ENCODE measurements around the gene MED26. TPM values are rescaled to one million over a fixed set of nuclear protein-coding genes. Genes with fewer than 3 reads are reported as not detected.

Gene MED26
- total RNA-seq, 1 donor from 2014 or later = 11.1 TPM

DNA sequence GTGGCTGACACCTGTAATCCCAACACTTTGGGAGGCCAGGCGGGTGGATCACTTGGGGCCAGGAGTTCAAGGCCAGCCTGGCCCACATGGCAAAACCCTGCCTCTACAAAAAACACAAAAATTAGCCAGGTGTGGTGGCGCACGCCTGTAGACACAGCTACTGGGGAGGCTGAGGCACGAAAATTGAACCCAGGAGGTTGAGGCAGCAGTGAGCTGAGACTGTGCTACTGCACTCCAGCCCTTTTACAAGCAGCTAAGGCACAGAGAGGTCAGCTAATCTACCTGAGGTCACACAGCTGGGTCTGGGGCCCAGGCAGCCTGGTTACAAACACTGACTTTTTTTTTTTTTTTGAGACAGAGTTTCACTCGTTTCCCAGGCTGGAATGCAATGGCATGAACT lies 27.2 kb downstream of the MED26 start:
- DNase-seq (no peak), ATAC-seq (no peak)
- Histone ChIP-seq H3K36me3 (no peaks in the 10 kb centered on the region), H3K4me1 (peaks cover 20% of the 10 kb centered on the region), H3K9me3 (no peaks in the 10 kb centered on the region), H3K27ac (no peak overlapping the region), H3K4me3 (no peak overlapping the region), H3K27me3 (ENCODE audit: low read depth) (no peaks in the 10 kb centered on the region)
- TF ChIP-seq, protein P1, sequence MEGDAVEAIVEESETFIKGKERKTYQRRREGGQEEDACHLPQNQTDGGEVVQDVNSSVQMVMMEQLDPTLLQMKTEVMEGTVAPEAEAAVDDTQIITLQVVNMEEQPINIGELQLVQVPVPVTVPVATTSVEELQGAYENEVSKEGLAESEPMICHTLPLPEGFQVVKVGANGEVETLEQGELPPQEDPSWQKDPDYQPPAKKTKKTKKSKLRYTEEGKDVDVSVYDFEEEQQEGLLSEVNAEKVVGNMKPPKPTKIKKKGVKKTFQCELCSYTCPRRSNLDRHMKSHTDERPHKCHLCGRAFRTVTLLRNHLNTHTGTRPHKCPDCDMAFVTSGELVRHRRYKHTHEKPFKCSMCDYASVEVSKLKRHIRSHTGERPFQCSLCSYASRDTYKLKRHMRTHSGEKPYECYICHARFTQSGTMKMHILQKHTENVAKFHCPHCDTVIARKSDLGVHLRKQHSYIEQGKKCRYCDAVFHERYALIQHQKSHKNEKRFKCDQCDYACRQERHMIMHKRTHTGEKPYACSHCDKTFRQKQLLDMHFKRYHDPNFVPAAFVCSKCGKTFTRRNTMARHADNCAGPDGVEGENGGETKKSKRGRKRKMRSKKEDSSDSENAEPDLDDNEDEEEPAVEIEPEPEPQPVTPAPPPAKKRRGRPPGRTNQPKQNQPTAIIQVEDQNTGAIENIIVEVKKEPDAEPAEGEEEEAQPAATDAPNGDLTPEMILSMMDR (IDR thresholded peaks at IDR 0.05) = no peak
- intact Hi-C loops (cut with DNase I) = no loop called here

DNA sequence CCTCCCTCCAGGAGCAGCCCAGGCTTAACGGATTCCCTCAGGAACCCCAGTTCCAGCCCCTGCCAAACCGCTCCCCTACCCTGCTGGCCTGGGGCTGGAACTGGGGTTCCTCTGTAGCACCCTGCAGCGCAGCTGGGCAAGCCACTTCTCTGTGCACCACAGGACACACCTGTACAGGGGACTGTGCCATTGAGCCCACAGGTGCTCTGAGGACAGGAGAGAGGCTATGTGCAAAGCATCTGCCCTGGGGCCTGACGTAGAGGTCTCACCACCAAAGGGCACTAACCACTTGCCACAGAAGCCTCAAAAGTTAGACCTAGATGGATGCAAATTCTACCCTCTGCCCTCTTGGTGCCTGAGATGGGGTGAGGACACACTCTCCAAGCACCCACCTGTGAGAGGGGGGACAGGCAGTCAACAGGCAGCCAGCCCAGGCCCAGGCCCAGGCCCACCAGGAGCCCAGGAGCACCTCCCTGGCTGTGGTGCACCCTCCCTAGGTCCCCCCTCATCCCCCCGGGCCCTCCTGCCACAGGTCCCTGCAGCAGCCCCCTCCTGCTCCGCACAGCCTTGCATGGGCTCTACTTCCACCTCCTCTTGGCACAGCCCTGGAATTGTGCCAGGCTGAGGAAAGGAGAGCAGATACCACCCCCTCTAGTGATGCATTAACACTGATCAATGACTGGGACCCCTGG lies 28.2 kb downstream of the MED26 start:
- H3K4me1 ChIP-seq = peaks cover 20% of the 10 kb centered on the region
- ATAC-seq = no peak
- TF ChIP-seq, protein P1 (IDR thresholded peaks at IDR 0.05) = no peak

DNA sequence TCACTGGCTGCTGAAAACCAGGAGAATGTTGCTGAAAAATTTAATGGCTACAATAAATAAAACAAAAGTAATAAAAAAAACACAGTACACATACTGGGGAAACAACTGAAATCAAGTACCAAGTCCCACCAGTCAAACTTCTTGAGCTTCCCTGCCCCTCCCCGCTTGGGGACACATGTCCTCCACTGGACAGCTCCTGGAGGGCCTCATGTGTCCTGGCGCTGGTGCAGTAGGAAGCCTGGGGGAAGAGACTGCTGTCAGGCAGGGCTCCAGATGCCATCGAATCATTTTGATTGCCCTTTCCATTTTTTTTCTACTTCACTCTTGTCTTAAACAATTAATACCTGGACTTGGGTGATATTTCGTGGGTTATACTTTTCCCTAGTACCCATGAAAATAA lies 29.2 kb downstream of the MED26 start:
- no peaks in the 10 kb centered on the region for H3K36me3 ChIP-seq
- peaks cover 29% of the 10 kb centered on the region for H3K4me1 ChIP-seq
- H3K27ac ChIP-seq = no peak overlapping the region
- H3K4me3 ChIP-seq = no peak overlapping the region
- TF ChIP-seq, protein P1 (IDR thresholded peaks at IDR 0.05) = no peak
- intact Hi-C loops (cut with DNase I) = no loop called here
- ATAC-seq (no peak), DNase-seq (no peak)
- H3K9me3 ChIP-seq = no peaks in the 10 kb centered on the region
- no peaks in the 10 kb centered on the region for H3K27me3 ChIP-seq (ENCODE audit: low read depth)

More for the DNA sequence above, 28.2 kb downstream of the MED26 start:
- H3K36me3 ChIP-seq = no peaks in the 10 kb centered on the region
- H3K27ac ChIP-seq = no peak overlapping the region
- no peaks in the 10 kb centered on the region for H3K27me3 ChIP-seq (ENCODE audit: low read depth)
- DNase-seq = no peak
- no peaks in the 10 kb centered on the region for H3K9me3 ChIP-seq
- no peak overlapping the region for H3K4me3 ChIP-seq
- intact Hi-C loops (cut with DNase I) = no loop called here

DNA sequence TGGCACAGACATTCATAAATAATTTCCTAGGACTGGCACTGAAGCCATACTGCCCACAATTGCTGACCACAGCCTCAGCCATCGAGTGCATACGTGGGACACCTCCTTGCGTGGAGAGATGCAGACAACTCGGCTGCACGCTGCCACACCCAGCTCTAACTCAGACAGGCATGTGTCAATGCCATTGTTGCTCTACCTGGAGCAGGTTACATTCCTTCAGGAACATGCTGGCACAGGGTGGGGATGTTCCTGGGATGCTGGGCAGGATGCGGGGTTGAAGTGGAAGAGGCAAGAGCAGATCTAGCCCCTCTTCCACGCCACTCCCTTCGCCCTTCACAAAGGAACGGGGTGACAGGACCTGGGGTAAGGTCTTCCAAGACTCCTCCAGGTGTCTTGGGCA lies 31.6 kb downstream of the MED26 start:
- no peaks in the 10 kb centered on the region for H3K36me3 ChIP-seq
- H3K4me3 ChIP-seq = no peak overlapping the region
- intact Hi-C loops (cut with DNase I) = no loop called here
- no peak overlapping the region for H3K27ac ChIP-seq
- no peak for DNase-seq
- no peak for ATAC-seq
- H3K27me3 ChIP-seq (ENCODE audit: low read depth) = no peaks in the 10 kb centered on the region
- TF ChIP-seq, protein P1 (IDR thresholded peaks at IDR 0.05) = no peak
- no peaks in the 10 kb centered on the region for H3K9me3 ChIP-seq
- H3K4me1 ChIP-seq = peaks cover 54% of the 10 kb centered on the region

DNA sequence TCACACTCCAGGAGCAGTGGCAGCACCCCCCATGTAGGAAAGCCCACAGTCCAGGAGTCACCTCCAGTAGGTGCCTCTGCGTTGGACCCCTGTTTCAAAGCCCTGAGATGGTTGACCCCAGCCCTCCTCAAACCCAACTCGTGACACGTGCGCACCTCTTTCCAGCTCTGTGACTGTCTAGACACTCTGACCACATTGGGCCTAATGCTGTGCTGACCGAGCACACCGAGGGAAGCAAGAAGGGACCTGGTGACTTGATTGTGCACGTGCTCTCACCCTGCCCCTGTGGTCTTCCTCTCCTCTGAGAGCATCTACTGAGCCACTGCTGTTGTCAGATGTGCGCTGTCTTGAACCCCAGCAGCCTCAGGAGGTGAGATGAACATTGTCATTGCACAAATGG lies 32.9 kb downstream of the MED26 start:
- TF ChIP-seq, protein P1 (IDR thresholded peaks at IDR 0.05) = no peak

More for the DNA sequence above, 32.9 kb downstream of the MED26 start:
- no peak for ATAC-seq
- Histone ChIP-seq H3K4me1 (peaks cover 57% of the 10 kb centered on the region), H3K9me3 (no peaks in the 10 kb centered on the region), H3K4me3 (no peak overlapping the region), H3K27me3 (ENCODE audit: low read depth) (no peaks in the 10 kb centered on the region), H3K36me3 (no peaks in the 10 kb centered on the region), H3K27ac (no peak overlapping the region)
- no peak for DNase-seq
- intact Hi-C loops (cut with DNase I) = no loop called here

Data from lower lobe of right lung (tissue), 2 donors.